HG03097 (cell line): ENCODE measurements around the gene SLAMF8.

Experiments
- ATAC-seq: cut with Tn5 transposase; IDR thresholded peaks from one replicate; pipeline ENCODE4 v1.9.1; 2021; ENCODE audit not compliant: unreplicated experiment, low FRiP score

Gene SLAMF8

DNA sequence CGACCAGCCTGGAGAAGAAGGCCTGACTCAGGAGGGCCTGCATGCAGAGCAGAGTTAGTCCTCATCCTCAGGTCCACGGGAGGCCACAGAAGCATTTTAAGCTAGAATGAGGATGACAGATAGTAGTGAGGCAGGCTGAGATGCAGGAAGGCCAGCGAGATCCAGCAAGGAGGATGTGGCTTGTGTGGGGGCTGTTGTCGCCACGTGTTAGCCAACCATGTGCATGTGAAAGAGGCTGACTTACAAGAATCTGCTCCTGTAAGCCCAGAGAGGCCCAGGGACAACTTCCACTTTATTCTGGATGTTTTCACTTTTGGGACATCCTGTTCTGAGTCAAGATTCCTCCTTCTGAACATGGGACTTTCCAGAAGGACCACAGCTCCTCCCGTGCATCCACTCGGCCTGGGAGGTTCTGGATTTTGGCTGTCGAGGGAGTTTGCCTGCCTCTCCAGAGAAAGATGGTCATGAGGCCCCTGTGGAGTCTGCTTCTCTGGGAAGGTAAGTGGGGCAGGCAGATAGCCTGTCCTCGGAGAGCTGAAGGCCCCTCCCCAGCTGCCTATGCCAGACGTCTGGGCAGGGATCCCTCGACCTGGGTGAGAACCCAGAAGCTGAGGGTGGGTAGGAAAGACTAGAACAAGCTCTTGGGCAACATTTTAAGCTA is at the start of gene SLAMF8:
Gene SLAMF8, plus strand, starts transcription at position 433 of the 661 bp plus-strand sequence. Its CDS starts 26 bp downstream, at position 459.
- ATAC-seq = no peak

DNA sequence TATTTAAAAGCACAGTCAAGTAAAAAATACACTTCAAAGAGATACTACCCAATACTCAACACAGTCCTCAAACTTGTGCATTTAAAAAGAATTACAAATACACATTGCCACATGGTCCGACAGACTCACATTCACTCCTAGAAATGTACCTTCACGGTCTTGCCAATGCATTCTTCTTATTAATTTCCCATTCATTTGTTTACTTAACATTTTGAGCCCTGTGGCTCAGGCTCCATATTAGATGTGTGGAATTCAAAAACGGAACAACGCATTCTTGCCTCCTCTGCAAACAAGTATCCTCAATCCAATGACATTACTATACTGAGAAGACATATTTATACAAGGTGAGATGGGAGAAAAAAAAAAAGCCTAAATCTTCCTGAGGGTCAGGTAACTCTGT is 48.4 kb upstream of the SLAMF8 start:
- ATAC-seq = no peak

DNA sequence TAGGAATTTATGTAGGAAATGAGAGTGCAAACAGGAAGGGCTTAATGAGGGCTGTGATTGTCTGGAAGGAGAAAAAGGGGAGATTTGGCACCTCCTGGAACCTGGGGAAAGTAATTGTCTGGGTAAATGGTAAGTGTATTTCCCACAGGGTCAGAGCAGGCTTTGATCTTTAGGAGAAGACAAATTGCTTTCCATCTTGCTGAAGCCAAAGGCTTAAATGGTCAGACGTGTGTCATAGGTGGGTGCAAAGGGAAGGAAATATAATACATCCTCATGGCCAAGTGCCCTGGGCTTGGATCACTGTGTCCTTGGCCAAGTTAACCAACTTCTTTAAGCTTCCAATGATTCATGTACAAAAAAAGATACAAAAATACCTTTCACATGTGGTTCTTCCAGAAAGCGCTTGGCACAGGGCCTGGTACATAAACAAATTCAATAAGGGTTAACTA is 47.2 kb upstream of the SLAMF8 start:
- no peak for ATAC-seq

DNA sequence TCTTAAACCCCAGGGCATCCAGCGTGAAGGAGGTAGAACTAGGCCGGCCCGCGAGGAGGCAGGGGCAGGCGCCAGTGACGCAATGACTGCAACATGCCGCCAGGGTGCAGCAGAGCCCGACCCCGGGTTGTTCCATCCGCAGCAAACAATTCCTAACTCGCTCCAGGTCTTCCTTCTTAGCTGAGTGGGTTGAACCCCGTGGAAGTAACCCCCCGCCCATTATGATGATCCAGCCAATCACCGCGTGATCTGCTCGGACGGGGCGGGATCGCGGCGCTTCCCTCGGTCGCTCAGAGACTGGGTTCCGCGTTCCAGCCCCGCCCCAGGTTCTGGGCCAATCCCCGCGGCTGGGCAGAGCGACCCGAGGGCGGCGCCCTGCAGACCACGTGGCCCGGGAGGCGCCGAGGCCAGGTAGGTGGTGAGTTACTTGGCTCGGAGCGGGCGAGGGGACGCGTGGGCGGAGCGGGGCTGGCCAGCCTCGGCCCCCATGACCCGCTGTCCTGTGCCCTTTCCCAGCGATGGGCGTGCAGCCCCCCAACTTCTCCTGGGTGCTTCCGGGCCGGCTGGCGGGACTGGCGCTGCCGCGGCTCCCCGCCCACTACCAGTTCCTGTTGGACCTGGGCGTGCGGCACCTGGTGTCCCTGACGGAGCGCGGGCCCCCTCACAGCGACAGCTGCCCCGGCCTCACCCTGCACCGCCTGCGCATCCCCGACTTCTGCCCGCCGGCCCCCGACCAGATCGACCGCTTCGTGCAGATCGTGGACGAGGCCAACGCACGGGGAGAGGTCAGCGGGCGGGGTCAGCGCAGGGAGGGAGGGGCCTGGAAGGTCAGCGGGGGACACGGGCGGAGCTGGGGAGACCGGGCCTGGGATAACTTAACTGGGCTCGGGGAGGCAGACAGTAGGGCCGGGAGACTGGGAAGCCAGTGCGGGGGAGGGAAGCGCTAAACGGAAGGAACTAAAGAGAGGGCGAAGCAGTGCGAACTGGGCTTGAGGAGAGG is 45.8 kb upstream of the SLAMF8 start, which contains the start of gene DUSP23:
Gene DUSP23, plus strand, starts transcription at position 380 of the 1,000 bp plus-strand sequence. Its CDS starts 139 bp downstream, at position 519.
- peak; percentile 97 for ATAC-seq

DNA sequence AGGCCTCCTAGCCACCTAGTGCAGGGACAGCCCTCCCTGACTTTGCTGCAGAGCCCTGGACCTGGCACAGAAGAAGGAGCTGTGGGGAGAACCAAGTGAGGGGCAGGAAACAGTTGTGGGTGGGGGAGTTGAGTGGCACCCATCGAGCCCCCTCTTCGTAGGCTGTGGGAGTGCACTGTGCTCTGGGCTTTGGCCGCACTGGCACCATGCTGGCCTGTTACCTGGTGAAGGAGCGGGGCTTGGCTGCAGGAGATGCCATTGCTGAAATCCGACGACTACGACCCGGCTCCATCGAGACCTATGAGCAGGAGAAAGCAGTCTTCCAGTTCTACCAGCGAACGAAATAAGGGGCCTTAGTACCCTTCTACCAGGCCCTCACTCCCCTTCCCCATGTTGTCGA is 44.7 kb upstream of the SLAMF8 start:
- no peak for ATAC-seq

DNA sequence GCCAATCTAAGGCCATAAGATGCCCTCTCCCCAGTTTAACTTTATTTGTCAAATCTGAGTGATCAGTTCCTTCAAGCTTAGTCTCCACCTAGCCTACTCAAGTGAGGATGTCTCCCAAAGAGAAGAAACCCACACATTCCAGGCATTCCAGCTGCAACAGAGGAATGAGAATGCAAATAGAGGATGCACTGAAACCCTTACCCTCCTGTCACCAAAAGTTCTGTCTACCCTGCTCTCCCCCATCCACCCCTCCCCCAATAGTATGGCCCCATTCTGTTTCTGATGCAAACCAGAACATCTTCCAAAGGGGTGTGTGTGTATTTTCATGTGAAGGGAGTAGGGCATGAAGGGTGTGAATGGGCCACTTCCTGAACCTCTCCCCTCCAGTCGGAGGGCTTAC is 42.9 kb upstream of the SLAMF8 start:
- ATAC-seq = no peak

DNA sequence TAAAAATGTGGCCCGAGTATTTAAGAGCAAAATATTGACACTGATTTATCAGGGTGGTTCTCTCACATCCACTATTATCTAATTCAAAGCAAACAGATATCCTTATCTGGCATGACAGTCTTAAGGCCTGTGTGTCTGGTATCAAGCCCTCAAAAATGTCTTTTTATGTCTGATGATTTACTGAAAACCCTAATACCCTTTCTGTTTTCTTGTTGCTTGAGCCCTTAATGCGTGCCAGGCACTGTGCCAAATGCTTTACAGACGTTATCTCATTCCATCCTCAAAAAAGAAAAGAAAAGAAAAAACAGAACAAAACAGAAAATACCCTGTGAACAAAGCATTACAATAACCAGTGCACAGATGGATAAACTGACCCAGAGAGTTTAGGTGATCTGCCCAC is 40.2 kb upstream of the SLAMF8 start:
- no peak for ATAC-seq

DNA sequence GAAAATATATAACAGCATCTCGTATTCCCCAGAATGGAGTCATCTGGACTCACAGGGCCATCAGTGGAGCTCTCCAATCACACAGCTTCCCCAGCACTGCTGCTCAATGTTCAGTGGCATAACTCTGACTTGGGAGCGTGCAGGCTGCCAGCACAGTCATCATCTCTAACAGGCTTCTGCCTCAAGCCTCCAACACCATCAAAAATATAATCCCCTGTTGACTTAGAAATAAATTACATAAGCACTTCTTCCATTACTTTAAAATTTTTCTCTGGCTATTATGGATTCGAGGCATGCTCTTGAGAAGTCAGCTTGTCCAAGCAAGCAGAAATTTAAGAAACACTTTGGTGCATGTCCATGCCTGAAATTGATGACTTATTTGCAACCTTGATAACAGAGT is 39.7 kb upstream of the SLAMF8 start:
- no peak for ATAC-seq

DNA sequence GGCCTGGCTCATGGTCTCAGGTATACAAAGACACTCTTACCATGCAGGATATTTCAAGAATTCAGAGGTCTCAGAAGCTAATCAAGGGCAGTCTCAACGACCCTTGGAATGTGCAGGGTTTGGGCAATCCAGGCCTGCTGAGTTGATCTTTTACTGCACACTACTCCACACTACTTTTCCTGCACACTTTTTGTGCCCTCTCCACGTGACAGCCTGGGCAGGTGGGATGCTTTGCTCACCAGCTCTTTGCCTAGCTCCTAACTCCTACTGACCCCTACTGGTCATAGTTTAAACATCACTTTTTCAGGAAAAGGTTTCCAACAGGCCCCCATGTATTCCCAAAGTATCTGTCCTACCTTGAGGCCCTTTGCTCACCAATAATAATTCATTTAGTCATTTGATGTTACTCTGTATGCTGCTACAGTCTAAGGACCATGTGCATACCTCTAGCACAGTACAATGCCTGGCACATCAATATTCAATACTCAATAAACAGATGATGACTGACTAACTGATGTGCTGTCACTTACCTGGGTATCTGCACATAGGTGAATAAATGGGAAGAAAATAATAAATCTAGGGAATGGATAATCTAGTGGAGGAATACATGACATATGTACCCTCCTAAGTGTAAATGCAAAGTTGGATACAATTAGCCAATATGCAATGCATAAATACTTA is 36.3 kb upstream of the SLAMF8 start:
- ATAC-seq = no peak

DNA sequence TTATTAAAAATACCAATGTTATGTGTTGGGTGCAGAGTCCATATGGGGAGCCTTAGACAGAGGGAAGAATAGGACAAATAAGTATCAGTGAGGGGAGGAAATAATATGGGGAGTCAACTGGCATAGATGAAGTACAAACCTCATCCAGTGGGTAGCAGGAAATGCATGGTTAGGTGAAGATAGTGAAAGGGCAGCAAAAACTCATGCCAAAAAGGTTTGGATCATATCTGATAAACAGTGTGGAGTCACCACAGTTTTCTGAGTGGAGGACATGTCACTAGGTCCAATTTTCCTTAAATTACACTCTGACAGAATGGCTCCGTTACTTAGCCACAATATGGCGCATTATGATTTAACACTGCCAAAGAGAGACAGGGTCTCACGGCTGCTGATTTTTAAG is 35.6 kb upstream of the SLAMF8 start:
- no peak for ATAC-seq

DNA sequence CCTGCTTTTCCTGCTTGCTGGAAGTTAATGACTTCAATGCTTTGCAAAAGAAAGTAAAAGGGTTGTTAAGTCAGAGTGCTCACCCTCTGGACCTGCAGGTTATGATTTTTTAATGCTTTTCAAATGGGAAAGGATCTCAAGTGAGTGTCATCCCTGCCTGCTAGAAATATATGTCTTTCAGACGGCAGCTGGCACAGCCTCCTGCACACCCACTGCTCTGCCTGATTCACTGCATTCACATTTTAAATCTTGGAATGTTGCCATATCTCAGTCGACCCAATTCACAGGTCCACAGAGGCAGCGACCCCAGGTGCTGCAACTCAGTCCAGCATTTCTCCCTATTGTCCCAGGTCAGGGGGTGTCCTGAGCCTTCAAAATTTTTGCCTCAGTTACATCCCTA is 35.2 kb upstream of the SLAMF8 start:
- ATAC-seq = no peak

DNA sequence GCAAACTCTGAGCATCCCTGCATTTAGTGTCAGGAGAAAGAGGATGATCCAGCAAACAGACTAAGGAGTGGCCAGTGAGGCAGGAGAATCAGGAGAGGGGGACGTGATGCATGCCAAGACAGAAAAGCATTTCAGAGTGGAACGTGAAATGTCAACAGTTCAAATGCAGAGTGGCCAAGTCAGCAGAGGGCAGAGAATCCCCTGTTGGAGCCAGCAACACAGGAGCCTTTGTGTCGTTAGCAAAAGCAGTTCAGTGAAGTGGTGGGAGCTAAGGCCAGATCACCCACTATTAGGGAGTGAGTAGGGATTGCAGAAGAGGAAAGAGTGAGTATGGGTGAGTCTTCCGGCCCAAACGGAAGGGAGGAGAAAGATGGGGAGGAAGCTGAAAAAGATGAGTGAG is 31.1 kb upstream of the SLAMF8 start:
- ATAC-seq = no peak

DNA sequence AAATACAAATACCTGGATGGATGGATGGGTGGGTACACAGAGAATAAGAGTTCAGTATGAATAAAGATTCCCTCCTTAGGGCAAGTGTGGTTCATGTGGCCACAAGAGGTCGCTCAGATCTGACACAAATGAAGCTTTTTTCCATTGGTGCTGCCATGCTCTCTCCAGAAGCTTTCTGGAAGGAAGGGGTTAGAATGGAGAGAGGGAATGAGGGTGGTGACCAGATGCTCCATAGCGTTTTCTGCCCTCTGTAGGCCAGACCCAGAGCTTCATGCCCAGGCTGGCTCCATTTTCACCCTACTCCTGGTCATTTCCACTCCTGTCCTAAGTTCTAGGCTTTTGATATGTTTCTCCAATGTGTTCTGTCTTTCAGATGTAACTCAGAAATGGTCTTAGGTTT is 27.8 kb upstream of the SLAMF8 start:
- no peak for ATAC-seq

DNA sequence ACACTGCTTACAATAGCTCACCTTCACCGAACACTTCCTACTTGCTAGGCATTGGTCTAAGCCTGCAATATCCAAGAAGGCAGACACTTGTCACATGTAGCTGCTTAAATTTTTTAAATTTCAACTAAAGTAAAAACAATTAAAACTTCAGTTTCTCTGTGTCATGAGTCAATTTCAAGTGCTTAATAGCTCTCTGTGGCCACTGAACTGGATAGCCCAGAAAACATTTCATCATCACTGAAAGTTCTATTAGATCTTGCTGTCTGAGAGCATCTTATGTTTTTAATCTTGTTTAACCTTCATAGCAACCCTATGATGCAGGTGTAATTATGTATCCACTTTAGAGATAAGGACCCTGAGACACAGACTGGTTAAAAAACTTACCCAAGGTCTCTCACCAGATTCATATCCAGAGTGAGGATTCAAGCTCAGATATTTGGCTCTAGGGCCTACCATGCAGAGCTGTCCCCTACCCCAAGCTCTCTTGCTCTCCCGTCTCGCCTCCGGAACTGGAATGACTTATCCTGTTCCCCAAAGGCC is 27.2 kb upstream of the SLAMF8 start:
- ATAC-seq = no peak

DNA sequence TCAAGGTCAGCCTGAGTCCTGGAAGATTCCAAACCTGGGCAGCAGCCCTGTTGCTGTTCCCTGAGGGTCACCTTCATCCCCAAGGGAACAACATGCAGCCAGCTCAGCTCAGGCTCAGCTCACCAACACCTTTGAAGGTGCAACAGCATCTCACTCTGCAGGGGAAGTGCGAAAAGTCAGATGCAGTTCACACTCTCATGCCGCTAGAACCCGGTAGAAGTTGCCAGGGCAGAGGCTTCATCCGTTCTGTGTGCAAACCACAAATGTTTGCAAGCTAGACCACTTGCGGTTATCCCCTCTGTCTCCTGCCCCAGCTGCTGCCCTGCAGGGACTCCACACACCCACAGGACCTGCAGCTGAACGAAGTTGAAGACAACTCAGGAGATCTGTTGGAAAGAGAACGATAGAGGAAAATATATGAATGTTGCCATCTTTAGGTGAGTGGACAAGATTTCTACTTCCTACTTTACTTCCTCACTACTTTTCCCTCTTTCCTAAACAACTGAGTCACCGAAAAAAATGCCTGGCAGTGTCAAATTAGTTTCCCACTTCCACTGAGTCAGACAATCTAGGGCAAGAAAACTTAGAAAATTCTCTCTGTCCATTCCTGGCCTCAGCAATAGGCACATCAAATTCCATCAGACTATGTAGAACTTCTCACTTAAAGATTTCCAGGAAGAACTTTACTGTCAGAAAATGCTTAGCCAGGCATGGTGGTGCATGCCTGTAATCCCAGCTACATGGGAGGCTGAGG is 26.3 kb upstream of the SLAMF8 start:
- ATAC-seq = no peak

DNA sequence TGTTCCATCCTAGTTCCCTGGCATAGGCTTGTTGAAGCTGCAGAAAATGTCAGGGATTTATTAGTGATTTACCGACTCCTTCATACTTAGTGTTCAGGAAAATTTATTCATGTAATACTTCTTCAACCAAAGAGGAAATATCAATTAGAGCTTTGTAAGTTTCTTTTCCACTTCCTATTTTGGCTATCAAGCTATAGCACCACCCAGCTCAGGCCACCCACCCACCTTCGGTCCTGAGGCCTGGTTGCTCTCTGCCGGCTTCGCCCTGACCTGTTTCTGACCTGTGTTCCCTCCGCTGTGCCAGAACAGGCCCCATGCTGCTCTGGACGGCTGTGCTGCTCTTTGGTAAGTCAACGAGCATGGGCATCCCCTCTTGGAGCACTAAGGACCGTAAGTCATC is 24.6 kb upstream of the SLAMF8 start, which contains the start of gene FCRL6:
Gene FCRL6, plus strand, starts transcription at position 250 of the 400 bp plus-strand sequence. Its CDS starts 65 bp downstream, at position 315.
- ATAC-seq = no peak

DNA sequence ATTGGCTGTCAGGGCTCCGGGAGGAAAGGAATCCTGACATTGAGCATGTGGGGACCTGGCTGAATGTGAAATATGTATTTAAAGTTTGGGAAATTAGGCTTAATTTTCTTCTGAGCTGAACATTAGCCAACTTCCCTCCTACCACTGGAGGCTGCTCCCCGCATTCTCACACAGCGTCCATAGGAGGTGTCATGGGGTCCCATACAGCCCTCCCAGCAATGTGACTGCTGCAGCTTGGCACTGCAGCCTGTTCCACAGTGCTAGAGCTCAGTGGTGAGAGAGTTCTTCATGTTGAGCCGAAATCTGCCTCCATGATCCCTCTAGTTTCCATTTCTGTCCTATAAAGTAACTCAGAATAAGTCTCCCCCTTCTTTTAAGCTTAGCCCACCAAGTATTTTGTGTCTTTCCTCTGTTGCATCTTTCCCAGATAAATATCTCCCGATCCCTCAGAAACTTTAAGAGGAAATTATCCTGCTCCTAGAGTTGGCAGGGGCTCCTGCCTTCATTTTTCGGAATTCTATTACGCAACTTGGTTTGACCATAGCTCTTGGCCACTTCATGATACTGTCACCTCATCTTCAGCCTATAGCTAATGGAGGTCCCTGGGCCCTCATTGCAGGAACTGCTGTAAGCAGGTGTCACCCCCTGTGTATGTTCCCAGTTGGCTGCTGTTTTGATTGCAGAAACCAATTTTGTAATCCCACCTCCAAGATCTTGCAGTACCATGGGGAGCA is 22.6 kb upstream of the SLAMF8 start:
- ATAC-seq = no peak

DNA sequence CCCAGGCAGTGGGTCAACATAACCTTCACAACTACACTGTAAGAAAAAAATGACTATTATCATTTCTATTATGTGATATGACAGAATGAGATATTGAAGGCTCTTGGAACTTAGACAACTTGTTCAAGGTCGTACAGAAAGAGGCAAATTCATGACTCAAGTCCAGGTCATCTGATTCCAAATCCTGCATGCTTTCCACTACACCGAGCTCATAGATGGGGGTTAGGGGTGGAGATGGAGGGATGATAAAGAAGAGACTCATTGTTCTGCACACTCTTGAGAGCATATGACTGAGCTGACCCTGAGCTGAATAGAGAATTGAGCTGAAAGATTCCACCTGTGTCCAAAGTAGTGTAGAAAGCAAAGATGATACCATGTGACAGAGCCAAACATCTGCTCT is 21.7 kb upstream of the SLAMF8 start:
- ATAC-seq = no peak

DNA sequence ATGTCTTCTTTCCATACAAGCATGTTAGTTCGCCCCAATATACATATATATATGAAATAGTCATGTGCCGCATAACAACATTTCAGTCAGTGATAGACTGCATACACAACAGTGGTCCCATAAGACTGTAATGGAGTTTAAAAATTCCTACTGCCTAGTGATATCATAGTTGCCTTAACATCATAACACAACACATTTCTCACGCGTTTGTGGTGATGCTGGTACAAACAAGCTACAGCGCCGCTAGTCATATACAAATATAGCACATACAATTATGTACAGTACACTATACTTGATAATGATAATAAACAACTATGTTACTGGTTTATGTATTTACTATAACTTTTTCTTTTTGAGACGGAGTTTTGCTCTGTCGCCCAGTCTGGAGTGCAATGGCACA is 10.7 kb upstream of the SLAMF8 start:
- ATAC-seq = no peak
